PFSK-1 (cell line): ENCODE data around the gene INA.

Experiments used
- FOXP2 ChIP-seq: optimal IDR thresholded peaks from 2 replicates; pipeline ENCODE3; 2011; ENCODE audit warnings: borderline replicate concordance, control low read depth, inconsistent platforms; ENCODE audit not compliant: insufficient read depth; ENCODE audit errors: extremely low read length, extremely low read depth
- POLR2AphosphoS5 ChIP-seq: IDR thresholded peaks from 2 replicates; pipeline ENCODE4 v1.6.1; 2012; ENCODE audit warnings: low read depth, mild to moderate bottlenecking, control low read depth, low read length, moderate library complexity
- SIN3A ChIP-seq: IDR thresholded peaks from 2 replicates; pipeline ENCODE4 v1.6.1; 2012; ENCODE audit warnings: mild to moderate bottlenecking, low read length, moderate library complexity, borderline replicate concordance; ENCODE audit not compliant: insufficient read depth
- TAF1 ChIP-seq: IDR thresholded peaks from 2 replicates; pipeline ENCODE4 v1.6.1; 2012; ENCODE audit warnings: low read length, control low read depth, borderline replicate concordance; ENCODE audit not compliant: insufficient read depth
- TF ChIP-seq, protein P1 (sequence below), 2 experiments: IDR thresholded peaks; 2 replicates each; pipeline versions ENCODE4 v1.6.1 to v1.8.0; 2011 to 2012; ENCODE audit warnings: low read depth in 2 of 2, low read length in 2 of 2, control low read depth in 1 of 2, inconsistent platforms in 1 of 2, mild to moderate bottlenecking in 1 of 2, moderate library complexity in 1 of 2; ENCODE audit not compliant: insufficient read depth in 1 of 2

Gene INA

GRCh38 chr10:103254538-103255325, 22.2 kb upstream of the INA start:
- TF ChIP-seq SIN3A (no peak), TAF1 (no peak), FOXP2 (no peak)

DNA sequence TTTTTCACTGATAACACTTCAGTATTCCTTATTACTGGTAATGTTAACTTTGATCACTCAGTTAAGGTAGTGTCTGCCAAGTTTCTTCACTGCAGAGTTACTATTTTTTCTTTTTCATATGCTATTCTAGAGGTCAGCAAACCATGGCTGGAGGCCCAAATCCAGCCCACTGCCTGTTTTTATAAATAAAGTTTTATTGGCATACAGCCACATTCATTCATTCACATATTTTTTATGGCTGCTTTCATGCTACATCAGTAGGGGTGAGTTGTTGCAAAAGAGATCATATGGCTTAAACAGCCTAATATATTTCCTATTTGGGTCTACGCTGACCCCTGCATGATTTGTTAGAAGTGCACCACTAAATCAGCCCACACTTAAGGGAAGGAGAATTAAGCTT, 20.3 kb upstream of the INA start:
- TF ChIP-seq, protein P1, sequence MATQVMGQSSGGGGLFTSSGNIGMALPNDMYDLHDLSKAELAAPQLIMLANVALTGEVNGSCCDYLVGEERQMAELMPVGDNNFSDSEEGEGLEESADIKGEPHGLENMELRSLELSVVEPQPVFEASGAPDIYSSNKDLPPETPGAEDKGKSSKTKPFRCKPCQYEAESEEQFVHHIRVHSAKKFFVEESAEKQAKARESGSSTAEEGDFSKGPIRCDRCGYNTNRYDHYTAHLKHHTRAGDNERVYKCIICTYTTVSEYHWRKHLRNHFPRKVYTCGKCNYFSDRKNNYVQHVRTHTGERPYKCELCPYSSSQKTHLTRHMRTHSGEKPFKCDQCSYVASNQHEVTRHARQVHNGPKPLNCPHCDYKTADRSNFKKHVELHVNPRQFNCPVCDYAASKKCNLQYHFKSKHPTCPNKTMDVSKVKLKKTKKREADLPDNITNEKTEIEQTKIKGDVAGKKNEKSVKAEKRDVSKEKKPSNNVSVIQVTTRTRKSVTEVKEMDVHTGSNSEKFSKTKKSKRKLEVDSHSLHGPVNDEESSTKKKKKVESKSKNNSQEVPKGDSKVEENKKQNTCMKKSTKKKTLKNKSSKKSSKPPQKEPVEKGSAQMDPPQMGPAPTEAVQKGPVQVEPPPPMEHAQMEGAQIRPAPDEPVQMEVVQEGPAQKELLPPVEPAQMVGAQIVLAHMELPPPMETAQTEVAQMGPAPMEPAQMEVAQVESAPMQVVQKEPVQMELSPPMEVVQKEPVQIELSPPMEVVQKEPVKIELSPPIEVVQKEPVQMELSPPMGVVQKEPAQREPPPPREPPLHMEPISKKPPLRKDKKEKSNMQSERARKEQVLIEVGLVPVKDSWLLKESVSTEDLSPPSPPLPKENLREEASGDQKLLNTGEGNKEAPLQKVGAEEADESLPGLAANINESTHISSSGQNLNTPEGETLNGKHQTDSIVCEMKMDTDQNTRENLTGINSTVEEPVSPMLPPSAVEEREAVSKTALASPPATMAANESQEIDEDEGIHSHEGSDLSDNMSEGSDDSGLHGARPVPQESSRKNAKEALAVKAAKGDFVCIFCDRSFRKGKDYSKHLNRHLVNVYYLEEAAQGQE (IDR thresholded peaks at IDR 0.05; ENCODE audit: insufficient read depth in 1 of 2, low read depth in 2 of 2, low read length in 2 of 2), result no peak
- TF ChIP-seq POLR2AphosphoS5 (no peak), FOXP2 (no peak), SIN3A (no peak), TAF1 (no peak)

- TF ChIP-seq POLR2AphosphoS5 (no peak), SIN3A (no peak), FOXP2 (no peak), TAF1 (no peak)
- TF ChIP-seq, protein P1 (IDR thresholded peaks at IDR 0.05; ENCODE audit: insufficient read depth in 1 of 2, low read depth in 2 of 2, low read length in 2 of 2), result no peak
These were observed 19.1 kb upstream of the INA start for GRCh38 chr10:103257812-103258211.

DNA sequence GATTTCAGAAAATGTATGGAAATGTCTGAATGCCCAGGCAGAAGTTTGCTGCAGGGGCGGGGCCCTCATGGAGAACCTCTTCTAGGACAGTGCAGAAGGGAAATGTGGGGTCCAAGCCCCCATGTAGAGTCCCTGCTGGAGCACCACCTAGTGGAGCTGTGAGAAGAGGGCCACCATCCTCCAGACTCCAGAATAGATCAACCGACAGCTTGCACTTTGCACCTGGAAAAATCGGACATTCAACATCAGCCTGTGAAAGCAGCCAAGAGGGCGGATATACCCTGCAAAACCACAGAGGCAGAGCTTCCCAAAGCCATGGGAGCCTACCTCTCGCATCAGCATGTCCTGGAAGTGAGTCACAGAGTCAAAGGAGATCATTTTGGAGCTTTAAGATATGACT, 16.9 kb upstream of the INA start:
- TF ChIP-seq, protein P1 (IDR thresholded peaks at IDR 0.05; ENCODE audit: insufficient read depth in 1 of 2, low read depth in 2 of 2, low read length in 2 of 2), result no peak
- TF ChIP-seq TAF1 (no peak), FOXP2 (no peak), POLR2AphosphoS5 (no peak), SIN3A (no peak)

- TF ChIP-seq, protein P1 (IDR thresholded peaks at IDR 0.05; ENCODE audit: insufficient read depth in 1 of 2, low read depth in 2 of 2, low read length in 2 of 2), result no peak
- TF ChIP-seq TAF1, result no peak
These were observed 14.7 kb upstream of the INA start for GRCh38 chr10:103262229-103262628.
